ENCODE data around the gene LMF2. TPM values are rescaled to one million over a fixed set of nuclear protein-coding genes. Genes with fewer than 3 reads are reported as not detected.

Gene LMF2, protein sequence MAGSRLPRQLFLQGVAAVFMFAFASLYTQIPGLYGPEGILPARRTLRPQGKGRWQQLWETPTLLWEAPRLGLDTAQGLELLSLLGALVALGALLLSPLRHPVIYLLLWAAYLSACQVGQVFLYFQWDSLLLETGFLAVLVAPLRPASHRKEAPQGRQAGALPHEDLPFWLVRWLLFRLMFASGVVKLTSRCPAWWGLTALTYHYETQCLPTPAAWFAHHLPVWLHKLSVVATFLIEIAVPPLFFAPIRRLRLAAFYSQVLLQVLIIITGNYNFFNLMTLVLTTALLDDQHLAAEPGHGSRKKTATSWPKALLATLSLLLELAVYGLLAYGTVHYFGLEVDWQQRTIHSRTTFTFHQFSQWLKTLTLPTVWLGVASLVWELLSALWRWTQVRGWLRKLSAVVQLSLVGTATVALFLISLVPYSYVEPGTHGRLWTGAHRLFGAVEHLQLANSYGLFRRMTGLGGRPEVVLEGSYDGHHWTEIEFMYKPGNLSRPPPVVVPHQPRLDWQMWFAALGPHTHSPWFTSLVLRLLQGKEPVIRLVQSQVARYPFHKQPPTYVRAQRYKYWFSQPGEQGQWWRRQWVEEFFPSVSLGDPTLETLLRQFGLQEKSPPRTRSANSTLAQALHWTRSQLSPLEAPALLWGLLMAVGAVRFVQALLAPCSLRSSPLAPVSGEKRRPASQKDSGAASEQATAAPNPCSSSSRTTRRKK
- total RNA-seq: 106 and 126 TPM in 2 replicates

DNA sequence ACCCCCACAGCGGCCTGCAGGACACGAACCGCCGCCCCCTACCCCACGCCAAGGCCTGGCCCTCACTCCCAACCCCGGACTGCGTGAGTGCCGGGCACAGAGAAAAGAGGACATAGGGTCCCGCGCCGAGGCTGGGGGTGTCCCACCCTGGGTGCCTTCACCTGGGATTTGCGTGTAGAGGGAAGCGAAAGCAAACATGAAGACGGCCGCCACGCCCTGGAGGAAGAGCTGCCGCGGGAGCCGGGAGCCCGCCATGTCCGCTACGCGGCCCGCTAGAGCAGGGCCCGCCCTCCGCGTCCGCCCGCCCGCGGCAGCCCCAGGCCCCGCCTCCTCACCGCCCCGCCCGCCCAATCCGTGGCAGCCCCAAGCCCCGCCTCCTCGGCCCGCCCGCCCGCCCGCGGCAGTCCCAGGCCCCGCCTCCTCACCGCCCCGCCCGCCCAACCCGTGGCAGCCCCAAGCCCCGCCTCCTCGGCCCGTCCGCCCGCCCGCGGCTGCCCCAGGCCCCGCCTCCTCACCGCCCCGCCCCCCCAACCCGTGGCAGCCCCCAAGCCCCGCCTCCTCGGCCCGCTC, at the start of gene LMF2:
LMF2 (minus strand) TSS at position 282 of the 570 bp plus-strand sequence; CDS start at position 255, 27 bp downstream.

DNA sequence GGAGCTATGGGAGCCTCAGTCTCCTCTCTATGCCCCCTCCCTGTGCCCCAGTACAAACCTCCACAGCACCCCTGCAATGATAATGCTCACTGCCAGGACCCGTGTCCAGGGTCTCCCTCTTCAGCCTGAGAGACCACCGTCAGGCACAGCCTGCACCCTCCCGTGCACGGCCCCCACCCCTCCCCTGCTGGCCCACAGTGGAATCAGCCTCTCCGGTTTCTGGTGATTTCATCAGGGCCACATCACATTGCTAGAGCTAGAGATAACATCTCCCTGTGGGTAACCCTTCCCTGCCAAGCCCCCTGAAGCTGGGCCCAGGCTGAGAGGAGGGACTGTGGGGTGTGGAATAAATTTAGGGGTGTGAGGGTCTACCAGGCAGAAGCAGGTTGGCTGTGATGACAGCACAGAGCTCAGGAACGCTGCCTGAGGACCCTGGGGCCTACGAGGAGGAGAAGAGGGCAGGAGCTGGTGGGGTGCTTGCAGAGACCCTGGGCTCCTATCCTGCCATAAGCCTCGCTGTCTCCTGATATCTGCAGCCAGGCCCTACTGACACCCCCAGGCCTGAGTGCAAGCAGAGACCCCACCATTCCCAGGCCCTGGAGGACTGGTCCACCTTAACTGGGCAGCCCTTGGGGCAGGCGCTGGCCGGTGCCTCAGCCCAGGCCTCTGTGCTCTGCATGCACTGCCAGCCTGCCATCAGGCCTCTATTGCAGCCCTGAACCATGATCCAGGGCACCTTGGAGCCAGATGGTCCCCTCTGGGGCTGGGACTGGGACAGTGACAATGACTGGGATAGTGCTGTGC, 38.2 kb upstream of the LMF2 start, which contains the start of gene KLHDC7B:
KLHDC7B (plus strand) TSS at position 378 of the 804 bp plus-strand sequence; CDS start at position 723, 345 bp downstream.

DNA sequence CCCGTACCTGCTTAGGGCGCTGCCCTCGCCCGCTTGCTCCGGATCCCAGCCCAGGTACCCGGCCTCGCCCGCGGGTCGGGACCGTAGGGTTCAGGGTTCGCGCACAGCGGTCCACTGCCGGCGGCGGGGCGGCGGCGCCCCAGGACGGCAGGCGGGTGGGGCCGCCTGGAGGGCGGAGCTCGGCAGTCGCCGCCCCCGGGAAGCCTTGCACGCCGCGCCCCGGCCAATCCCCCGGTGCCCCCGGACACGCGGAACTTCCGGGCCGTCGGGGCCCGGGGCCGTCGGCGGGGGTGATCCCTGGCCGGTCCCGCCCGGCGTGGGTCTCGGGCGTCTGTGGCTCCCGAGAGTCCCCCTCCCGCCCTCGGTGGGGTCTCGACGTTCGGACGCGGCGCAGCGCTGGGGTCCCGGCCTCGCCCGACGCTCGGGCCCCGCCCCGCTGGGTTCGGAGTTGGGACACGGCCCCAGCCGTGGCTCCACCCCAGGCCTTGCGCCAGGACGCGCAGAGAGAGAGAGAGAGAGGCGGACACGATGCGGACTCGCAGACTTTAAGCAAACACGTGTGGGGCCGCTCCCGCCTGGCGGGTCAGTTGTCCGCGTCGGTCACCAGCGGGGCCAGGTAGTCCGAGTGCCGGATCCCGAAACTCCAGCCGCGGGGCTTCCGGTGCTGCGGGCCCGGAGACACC, 22.5 kb upstream of the LMF2 start, which contains the start of gene TYMP:
TYMP (minus strand) TSS at position 116 of the 683 bp plus-strand sequence. CDS start 303 bp downstream, outside the sequence.

DNA sequence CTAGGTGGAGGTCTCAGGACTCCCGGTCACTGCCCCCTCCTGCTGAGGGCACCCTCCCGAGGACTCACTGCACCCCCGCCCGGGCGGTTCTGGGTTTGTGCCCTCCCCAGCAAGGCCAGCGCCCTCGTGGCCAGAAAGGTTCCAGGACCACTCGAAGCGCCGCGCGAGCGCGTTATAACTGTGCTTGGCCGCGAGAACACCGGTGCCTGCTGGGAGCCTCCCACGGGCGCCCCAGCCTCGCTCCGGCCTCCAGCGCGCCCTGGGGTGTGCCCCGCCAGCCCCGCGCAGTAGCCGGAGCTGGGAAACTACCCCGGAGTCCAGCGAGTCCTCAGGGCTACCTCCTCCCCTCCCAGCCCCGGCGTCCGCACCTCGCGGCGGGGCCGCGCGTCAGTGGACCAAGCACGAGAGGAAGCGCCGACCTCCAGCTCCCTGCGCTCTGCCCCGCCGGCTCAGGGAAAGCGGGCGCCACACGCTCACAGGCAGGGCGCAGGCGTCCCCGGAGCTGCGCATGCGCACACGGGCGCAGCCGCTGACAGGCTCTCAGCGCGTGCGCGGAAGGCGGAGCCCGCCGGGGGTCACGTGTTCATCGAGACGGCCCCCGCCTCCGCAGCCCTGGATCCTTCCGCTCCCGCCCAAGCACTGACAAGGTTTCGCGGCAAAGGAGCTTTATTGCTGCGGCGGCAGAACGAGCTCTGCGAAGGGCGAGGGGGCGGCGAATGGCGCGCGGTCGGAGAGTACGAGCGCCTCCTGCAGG, 17.8 kb upstream of the LMF2 start, which contains the start of gene SCO2:
SCO2 (minus strand) TSS at position 495 of the 754 bp plus-strand sequence. CDS start 1,187 bp downstream, outside the sequence.

DNA sequence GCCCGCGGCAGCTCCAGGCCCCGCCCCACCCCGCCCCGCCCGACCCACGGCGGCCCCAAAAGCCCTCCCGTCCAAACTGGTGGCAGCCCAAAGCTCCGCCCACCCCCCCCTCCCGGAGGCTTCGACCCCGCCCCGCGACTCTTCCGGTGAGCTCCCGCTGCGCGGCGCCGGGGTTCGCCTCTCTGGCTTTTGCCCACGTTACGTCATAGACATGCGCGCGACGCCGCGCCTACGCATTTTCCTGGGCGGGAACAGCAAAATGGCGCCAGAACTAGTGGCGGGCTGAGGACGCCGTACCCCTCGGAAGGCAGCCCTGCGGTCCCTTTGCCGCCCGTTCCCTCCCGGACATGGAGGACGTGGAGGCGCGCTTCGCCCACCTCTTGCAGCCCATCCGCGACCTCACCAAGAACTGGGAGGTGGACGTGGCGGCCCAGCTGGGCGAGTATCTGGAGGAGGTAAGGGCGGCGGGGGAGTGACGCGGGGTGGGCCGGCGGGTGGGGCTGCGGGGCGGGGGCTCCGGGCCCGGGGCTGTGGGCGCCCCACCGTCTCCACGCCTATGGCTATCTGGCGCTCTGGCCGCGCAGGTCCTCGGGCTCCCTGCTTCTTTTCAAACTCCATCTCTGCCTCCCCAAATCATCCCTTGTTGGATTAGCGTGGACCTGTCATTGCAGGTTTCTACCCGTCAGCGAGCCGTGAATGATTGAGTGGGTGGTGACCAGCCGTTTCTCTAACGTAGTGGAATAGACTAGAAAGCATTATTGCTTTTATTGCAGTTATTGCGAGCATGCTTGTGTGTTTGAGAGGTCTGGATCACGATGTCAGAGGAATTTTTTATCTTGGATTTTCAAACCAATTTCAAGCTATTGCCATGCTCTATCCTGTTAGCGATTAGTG, 736 bp upstream of the LMF2 start, which contains the start of gene NCAPH2:
NCAPH2 (plus strand) TSS at position 234 of the 894 bp plus-strand sequence; CDS start at position 348, 114 bp downstream.

DNA sequence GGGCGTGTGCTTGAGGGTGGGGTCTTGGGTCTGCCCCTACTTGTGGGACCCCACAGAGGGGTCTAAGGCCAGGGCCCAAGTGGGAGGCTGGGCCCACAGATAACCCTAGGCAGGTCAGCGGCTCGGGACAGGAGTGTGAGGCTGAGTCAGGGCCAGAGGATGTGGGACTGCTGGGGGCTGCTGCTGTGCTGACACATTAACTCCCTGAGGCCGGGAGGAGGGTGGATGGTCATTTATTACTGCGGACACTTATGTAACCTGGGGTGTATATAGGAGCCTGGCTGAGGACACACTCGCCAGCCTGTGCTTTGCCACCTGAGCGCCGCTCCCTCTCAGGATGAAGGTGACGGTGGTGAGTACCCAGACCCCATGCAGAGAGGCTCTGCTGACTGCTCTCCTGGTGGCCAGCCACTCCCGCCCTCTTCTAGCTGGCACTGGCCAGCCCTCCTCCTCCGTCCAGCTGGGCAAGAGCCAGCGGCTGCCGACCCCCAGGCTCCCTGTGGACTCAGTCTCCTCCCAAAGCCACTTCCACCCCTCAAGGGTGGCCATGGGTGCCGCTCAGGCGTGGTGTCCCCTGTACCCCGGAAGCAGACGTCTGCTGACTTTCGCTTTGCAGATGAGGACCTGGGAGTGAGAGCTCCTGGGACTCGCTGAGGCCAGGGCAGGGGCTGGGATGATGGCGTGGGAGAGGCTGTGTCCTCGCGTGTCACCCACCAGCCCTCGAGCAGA, 20.8 kb downstream of the LMF2 start, which contains the start of gene MIOX:
MIOX (plus strand) TSS at position 299 of the 729 bp plus-strand sequence; CDS start at position 338, 39 bp downstream.

DNA sequence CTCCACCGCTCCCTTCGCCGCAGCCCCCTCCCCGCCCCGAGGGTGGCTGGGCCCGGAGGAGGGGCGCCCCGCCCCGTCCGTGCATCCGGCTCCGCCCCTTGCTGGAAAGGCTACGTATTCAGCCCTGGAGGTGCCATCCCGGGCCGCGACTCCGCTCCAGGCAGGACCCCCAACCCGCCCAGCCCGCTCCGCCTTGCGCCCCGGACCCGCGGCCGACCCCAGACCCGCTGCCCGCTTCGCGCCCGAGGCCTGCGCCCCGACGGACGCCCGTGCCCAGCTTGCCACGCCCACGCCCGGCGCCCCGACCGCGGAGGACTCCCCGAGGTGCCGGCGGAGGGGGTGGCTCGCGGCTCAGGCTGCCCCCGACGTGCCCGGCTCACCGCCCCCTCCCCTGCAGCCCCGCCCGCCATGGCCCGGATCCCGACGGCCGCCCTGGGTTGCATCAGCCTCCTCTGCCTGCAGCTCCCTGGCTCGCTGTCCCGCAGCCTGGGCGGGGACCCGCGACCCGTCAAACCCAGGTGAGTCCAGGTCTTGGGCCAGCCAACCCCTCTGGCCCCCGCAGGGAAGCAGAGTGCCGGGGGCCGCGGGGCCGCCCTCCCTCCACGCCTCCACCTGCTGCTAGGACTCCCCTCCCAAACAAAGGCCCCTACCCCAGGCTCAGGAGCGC, 25.9 kb downstream of the LMF2 start, which contains the start of gene ADM2:
ADM2 (plus strand) TSS at position 104 of the 667 bp plus-strand sequence; CDS start at position 409, 305 bp downstream.

DNA sequence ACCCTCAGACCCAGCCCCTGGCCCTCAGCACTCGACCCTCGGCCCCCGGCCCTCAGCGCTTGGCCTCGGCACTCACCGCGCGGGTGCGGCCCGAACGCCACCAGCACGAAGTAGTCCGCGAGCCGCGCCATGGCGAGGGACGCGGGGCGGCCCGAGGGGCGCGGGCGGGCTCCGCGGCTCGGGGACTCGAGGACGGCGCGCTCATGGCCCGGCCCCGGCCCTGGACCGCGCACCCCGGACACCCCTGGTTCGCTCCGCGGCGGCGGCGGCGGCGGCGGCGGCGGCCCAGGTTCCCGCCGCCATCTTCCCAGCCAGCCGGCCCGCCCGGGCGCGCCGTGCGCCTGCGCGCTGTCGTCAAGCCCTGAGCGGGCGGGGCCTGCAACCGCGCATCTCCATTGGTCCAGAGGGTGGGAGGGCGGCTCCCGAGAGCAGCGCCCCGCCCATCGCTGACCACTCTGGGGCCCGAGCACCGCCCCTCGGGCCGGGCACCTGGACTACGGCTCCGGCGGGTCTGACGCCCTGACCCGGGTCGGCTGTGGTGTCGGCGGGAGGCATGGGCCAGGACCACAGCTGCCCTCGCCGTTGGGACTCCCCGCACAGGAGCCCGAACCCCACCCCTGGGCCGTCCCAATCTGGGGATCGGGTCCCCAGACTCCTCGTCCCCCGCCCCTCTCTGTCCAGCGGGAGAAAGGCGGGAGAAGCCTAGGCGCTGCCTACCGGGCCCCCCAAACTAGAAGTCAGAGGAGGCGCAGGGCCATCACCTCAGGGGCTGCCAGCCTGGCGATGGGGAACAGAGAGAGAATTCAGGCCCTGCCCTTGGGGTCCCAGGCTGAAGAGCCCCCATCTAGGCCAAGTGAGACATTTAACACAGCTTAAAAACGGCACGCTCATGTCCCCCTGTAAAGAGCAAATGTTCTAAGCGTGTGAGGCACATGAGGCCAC, 32.5 kb downstream of the LMF2 start, which contains the start of gene SBF1:
SBF1 (minus strand) TSS at position 326 of the 942 bp plus-strand sequence; CDS start at position 131, 195 bp downstream.

Other genes starting within 250 kb of the LMF2 start
- 36.5 and 51.0 TPM in 2 replicates for gene MAPK12, start 246.0 kb downstream of the LMF2 start, total RNA-seq
- gene MAPK11, start 237.3 kb downstream of the LMF2 start, total RNA-seq: 14.4 and 26.8 TPM in 2 replicates
- gene PLXNB2, start 200.1 kb downstream of the LMF2 start, total RNA-seq: 161 and 185 TPM in 2 replicates
- gene DENND6B, start 180.7 kb downstream of the LMF2 start, total RNA-seq: 1.4 and 5.0 TPM in 2 replicates
- 53.0 and 61.1 TPM in 2 replicates for gene PPP6R2, start 164.4 kb downstream of the LMF2 start, total RNA-seq
- 58.5 and 60.5 TPM in 2 replicates for gene SBF1, start 32.7 kb downstream of the LMF2 start, total RNA-seq
- gene ADM2, start 26.2 kb downstream of the LMF2 start, total RNA-seq: 6.9 and 20.2 TPM in 2 replicates
- gene MIOX, start 20.8 kb downstream of the LMF2 start, total RNA-seq: not detected in 2 replicates
- gene NCAPH2, start 522 bp upstream of the LMF2 start, total RNA-seq: 62.6 and 65.2 TPM in 2 replicates
- gene SCO2, start 17.9 kb upstream of the LMF2 start, total RNA-seq: 0.58 and 1.4 TPM in 2 replicates
- gene TYMP, start 22.3 kb upstream of the LMF2 start, total RNA-seq: 29.1 and 40.1 TPM in 2 replicates
- not detected in 2 replicates for gene KLHDC7B, start 38.2 kb upstream of the LMF2 start, total RNA-seq
- gene SYCE3, start 55.2 kb upstream of the LMF2 start, total RNA-seq: not detected in 2 replicates
- gene CPT1B, start 70.7 kb upstream of the LMF2 start, total RNA-seq: 0.18 TPM in 1 of 2 replicates, not detected in the other
- 20.2 and 30.6 TPM in 2 replicates for gene CHKB, start 75.1 kb upstream of the LMF2 start, total RNA-seq
- under 0.01 TPM in 2 replicates for gene MAPK8IP2, start 93.1 kb upstream of the LMF2 start, total RNA-seq
- 29.4 and 41.8 TPM in 2 replicates for gene ARSA, start 120.5 kb upstream of the LMF2 start, total RNA-seq
- 0.89 and 1.2 TPM in 2 replicates for gene SHANK3, start 165.1 kb upstream of the LMF2 start, total RNA-seq
- gene ACR, start 230.5 kb upstream of the LMF2 start, total RNA-seq: not detected in 2 replicates

Measured in myometrial cell (primary cell).